Measurements from ENCODE around the gene NKD1.

Gene NKD1

DNA sequence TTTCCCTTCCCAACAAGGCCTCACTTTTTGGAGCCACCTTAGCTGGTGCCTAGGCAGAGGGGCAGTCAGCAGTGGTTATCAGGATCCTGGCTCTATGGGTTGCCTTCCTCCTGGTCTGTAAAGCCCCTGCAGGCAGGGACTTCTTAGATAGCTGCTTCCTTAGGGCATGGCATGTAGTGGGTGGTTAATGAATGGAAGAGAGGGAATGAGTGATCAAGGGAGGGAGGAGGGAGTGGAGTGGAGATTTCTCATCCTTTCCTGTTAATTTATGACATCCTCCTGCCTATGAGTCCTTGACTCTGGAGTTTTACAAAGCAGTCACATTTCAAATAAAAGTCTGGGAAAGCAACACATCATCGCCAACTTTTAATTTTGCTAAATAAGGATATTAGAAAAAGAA lies 92.2 kb downstream of the NKD1 start:
- no peak for DNase-seq (ENCODE audit: extremely low read depth, low read depth)
- TF ChIP-seq, protein P1, sequence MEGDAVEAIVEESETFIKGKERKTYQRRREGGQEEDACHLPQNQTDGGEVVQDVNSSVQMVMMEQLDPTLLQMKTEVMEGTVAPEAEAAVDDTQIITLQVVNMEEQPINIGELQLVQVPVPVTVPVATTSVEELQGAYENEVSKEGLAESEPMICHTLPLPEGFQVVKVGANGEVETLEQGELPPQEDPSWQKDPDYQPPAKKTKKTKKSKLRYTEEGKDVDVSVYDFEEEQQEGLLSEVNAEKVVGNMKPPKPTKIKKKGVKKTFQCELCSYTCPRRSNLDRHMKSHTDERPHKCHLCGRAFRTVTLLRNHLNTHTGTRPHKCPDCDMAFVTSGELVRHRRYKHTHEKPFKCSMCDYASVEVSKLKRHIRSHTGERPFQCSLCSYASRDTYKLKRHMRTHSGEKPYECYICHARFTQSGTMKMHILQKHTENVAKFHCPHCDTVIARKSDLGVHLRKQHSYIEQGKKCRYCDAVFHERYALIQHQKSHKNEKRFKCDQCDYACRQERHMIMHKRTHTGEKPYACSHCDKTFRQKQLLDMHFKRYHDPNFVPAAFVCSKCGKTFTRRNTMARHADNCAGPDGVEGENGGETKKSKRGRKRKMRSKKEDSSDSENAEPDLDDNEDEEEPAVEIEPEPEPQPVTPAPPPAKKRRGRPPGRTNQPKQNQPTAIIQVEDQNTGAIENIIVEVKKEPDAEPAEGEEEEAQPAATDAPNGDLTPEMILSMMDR (IDR thresholded peaks at IDR 0.05; ENCODE audit: low read depth, low read length): no peak

DNA sequence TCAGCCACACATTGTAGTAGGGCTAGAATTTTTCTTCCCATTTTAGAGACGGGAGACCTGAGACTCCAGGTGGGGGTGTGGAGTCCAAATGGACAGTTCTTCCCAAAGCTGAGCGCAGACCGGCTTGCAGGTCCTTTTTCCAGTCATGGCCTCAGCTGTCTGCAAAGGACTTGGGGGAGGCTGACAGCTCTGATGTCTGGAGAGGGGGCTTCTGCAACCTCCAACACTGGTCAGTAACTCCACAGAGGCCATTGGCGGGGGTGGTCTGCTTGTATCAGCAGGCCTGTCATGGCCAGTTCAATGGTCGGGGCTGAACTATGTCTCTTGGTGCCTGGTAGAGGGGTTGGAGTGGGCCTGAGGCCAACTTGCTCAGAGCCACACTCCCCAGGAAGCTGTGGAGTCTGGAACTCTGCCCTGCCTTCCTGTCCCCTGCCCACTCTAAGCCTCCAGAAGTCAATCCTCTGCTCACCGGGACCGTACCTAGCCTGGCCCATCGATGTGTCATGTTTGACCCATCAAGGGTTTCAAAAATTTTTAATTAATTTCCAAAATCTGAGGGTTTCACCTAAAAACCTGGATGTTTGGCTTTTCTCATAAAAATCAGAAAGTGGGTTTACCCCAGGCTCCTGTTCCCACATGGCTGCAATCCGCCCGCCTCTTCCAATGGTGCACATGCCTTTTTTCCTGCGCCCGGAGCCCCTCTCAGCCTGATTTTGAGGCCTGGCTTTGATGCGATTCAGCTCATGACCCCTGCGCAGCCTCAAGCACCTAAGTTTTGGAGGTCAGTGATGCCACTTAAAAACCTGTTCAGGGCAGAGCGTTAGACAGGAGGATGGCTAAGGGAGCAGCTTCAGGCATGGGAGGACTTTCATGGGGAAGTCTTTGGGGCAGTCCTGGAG lies 93.0 kb downstream of the NKD1 start:
- DNase-seq (ENCODE audit: extremely low read depth, low read depth): no peak
- TF ChIP-seq, protein P1 (IDR thresholded peaks at IDR 0.05; ENCODE audit: low read depth, low read length): no peak

DNA sequence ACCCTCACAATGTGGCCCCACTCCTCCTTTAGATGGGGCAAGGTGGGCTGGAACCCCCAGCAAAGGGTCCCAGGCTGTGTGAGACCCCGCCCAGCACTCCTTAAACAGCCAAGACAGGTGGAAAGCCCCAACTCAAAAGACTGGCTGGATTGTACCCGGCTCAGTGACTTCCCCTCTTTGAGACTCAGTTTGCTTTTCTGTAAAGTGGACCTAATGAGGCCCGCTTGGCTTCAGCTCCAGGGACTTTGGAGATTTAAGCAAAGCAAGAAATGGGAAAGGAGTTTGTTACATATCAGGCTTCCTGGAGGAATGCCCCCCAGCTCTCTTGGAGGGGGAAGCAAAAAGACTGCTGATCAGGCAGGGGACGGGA lies 93.6 kb downstream of the NKD1 start:
- DNase-seq (ENCODE audit: extremely low read depth, low read depth): no peak
- TF ChIP-seq, protein P1 (IDR thresholded peaks at IDR 0.05; ENCODE audit: low read depth, low read length): no peak

DNA sequence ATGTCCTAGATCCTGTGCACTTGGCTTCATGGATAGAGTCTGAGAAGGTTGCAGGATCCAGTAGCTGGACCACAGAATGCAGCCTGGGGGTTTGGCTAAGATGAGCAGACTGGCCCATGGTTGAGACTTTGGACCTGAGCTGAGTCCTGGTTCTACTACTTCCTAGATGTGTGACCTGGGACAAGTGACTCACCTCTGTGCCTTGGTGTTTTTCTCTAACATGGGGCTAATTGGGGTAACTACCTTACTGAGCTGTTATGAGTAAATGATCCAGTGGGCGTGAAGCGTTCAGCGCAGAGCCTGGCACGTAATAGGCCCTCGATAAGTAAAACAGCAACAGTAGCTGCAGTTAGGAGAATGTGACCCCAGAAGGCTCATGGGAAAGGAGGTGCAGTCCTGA lies 94.2 kb downstream of the NKD1 start:
- TF ChIP-seq, protein P1 (IDR thresholded peaks at IDR 0.05; ENCODE audit: low read depth, low read length): no peak
- DNase-seq (ENCODE audit: extremely low read depth, low read depth): no peak

DNA sequence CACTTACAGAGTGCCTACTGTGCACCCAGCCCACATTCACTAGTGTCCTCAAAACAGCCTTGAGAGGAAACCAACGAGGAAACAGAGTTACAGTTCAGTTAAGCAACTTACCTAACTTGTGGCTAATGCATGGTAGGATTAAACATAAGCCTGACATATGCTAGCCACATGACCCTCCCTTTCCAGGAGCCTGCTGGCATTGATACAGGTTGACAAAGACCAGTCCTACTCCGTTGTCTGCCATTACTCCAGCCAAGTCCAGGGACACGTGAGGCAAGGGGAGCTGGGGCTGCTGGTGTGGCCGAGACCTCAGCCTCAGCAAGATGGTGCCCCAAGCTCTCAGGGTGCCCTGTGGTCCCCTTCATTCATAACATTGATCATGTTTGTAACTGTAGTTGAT lies 95.0 kb downstream of the NKD1 start:
- TF ChIP-seq, protein P1 (IDR thresholded peaks at IDR 0.05; ENCODE audit: low read depth, low read length): no peak
- DNase-seq (ENCODE audit: extremely low read depth, low read depth): no peak

DNA sequence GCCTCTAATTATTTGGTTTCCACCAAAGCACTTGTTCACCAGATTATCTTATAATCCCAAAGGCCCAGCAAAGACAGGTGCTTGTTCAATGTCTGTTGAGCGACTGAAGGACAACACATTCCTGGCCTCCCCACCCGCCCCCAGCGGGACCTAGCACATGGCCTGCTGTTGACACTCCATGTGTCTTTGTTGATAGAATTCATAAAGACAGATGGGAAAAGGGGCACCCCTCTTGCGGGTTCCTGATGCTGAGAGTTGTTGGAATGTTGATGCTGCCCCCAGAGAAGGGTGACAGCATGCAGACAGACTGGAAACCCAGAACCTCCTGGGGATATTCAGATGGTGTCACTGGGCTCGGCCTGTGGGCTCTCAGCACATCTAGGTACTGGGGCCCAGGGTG lies 96.0 kb downstream of the NKD1 start:
- no peak for DNase-seq (ENCODE audit: extremely low read depth, low read depth)
- TF ChIP-seq, protein P1 (IDR thresholded peaks at IDR 0.05; ENCODE audit: low read depth, low read length): no peak

DNA sequence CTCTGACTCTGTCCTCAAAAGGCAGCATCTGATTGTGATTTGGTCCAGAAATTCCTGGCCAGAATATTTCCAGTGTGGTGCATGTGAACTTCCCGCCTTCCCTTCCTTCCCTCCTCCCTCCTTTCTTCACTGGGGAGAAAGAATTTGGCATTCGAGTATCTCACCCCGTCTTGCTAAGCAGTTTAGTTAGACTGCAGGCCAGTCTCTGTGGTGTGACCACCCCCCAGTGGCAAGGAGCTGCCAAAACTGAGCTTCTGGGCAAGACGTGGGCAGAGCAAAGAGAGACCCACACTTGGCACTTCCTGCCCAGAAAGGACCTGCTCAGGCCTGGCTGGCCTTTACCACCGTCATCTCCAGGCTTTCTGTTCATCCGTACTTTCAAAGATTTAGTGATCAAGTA lies 96.5 kb downstream of the NKD1 start:
- DNase-seq (ENCODE audit: extremely low read depth, low read depth): peak; percentile 7
- TF ChIP-seq, protein P1 (IDR thresholded peaks at IDR 0.05; ENCODE audit: low read depth, low read length): peak; percentile 48
